PC-3 (cell line): Measurements from ENCODE around the gene LTBP1.

ENCODE experiments used
- CTCF ChIP-seq: fragments of 300-600 bp; sonication (generic); conservative IDR thresholded peaks from 2 replicates; pipeline ENCODE4 v1.5.1; 2017; ENCODE audit warnings: antibody characterized with exemption, low read depth, mild to moderate bottlenecking, low read length
- EZH2 ChIP-seq: fragments of 300-600 bp; sonication (generic); IDR thresholded peaks from one replicate; pipeline ENCODE4 v1.6.1; 2017; ENCODE audit warnings: antibody characterized with exemption, mild to moderate bottlenecking, low read length; ENCODE audit not compliant: unreplicated experiment

GRCh38 chr2:33115728-33116127 lies 169.0 kb downstream of the LTBP1 start:
- no peak for TF ChIP-seq CTCF
- no peak for TF ChIP-seq EZH2
